Ectodermal cell (in vitro differentiated cells): ENCODE measurements around the gene FRMPD4.

Experiments
- H3K27ac ChIP-seq: 2 replicates; pipeline ENCODE4 v1.7.0; 2013; ENCODE audit warnings: mild to moderate bottlenecking, low read depth, low read length; ENCODE audit not compliant: insufficient read depth, poor library complexity, severe bottlenecking
- H3K27me3 ChIP-seq: 2 replicates; pipeline ENCODE4 v1.7.0; 2013; ENCODE audit warnings: mild to moderate bottlenecking, low read length; ENCODE audit not compliant: insufficient read depth, control insufficient read depth, poor library complexity, severe bottlenecking
- H3K36me3 ChIP-seq: one replicate; pipeline ENCODE4 v1.7.0; 2013; ENCODE audit warnings: low read length; ENCODE audit not compliant: control insufficient read depth, insufficient read depth
- H3K4me1 ChIP-seq: one replicate; pipeline ENCODE4 v1.7.0; 2013; ENCODE audit warnings: low read length; ENCODE audit not compliant: control insufficient read depth, insufficient read depth
- H3K4me3 ChIP-seq: 2 replicates; pipeline ENCODE4 v1.7.0; 2013; ENCODE audit warnings: low read depth, low read length, control low read depth; ENCODE audit not compliant: insufficient read depth
- H3K9me3 ChIP-seq: 2 replicates; pipeline ENCODE4 v1.7.0; 2013; ENCODE audit warnings: mild to moderate bottlenecking, low read length, moderate library complexity; ENCODE audit not compliant: control insufficient read depth
- WGBS, 2 experiments: methylation state at CpG; one replicate each; pipeline ENCODE4 v1.1.7; 2013; ENCODE audit warnings: missing lambda C conversion rate in 2 of 2; 5-methylcytosine and 5-hydroxymethylcytosine counted together

Gene FRMPD4

GRCh38 chrX:12700745-12701144, 562.5 kb downstream of the FRMPD4 start:
- Histone ChIP-seq H3K27ac (no peak overlapping the region), H3K4me3 (no peak overlapping the region), H3K9me3 (no peaks in the 10 kb centered on the region), H3K27me3 (no peaks in the 10 kb centered on the region), H3K4me1 (no peaks in the 10 kb centered on the region), H3K36me3 (no peaks in the 10 kb centered on the region)
- 86 to 91% methylated on average over 4 of the region's 4 CpGs for WGBS, 2 experiments

DNA sequence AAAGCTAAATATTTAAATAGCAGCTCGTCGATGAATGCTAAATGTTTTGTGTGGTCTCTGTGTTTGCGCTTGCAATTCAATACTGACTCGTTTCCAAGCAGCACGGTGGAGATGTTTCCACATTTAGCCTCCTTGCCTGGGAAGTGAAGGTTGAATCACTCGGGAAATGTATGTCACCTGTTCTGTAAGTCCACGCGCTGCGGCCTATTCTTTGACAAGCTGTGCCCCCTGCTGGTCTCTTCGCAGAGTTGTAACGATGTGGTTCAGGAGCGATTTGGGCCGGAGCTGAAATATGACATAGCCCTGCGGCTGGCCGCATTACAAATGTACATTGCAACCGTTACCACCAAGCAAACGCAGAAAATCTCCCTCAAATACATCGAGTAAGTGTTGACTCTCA, 563.4 kb downstream of the FRMPD4 start:
- WGBS, 2 experiments: 42 to 44% methylated on average over 18 of the region's 18 CpGs
- H3K27me3 ChIP-seq: no peaks in the 10 kb centered on the region
- no peak overlapping the region for H3K4me3 ChIP-seq
- no peak overlapping the region for H3K27ac ChIP-seq
- no peaks in the 10 kb centered on the region for H3K36me3 ChIP-seq
- no peaks in the 10 kb centered on the region for H3K9me3 ChIP-seq
- H3K4me1 ChIP-seq: no peaks in the 10 kb centered on the region

GRCh38 chrX:12702509-12703091, 564.3 kb downstream of the FRMPD4 start:
- 90 to 91% methylated on average over 3 of the region's 3 CpGs for WGBS, 2 experiments
- Histone ChIP-seq H3K27ac (no peak overlapping the region), H3K9me3 (no peaks in the 10 kb centered on the region), H3K4me3 (no peak overlapping the region), H3K27me3 (no peaks in the 10 kb centered on the region), H3K36me3 (no peaks in the 10 kb centered on the region), H3K4me1 (no peaks in the 10 kb centered on the region)

GRCh38 chrX:12704706-12705105, 566.4 kb downstream of the FRMPD4 start:
- Histone ChIP-seq H3K36me3 (no peaks in the 10 kb centered on the region), H3K9me3 (no peaks in the 10 kb centered on the region), H3K4me3 (no peak overlapping the region), H3K4me1 (no peaks in the 10 kb centered on the region), H3K27ac (no peak overlapping the region), H3K27me3 (no peaks in the 10 kb centered on the region)
- 88 to 92% methylated on average over 6 of the region's 7 CpGs for WGBS, 2 experiments

DNA sequence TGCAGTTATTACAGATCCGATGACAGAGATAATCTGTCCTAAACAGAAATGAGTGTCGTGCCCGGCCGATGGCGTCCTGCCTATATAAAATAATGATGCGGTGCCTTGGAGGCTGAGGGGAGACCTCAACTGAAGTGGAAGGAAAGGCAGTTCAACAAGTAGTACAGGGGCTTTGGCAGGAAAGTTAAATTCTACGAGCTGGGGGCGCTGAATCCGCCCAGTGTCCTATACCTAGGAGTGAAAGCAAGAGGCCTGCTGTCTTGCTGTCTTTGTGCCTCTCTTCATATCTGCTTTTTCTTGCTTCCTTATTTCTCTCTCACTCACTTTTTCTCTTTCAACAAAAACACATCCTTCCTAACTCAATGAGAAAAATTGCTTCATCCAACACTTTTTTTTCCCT, 570.8 kb downstream of the FRMPD4 start:
- H3K4me3 ChIP-seq: no peak overlapping the region
- H3K4me1 ChIP-seq: no peaks in the 10 kb centered on the region
- no peaks in the 10 kb centered on the region for H3K9me3 ChIP-seq
- no peak overlapping the region for H3K27ac ChIP-seq
- no peaks in the 10 kb centered on the region for H3K27me3 ChIP-seq
- 94 to 95% methylated on average over 9 of the region's 9 CpGs for WGBS, 2 experiments
- H3K36me3 ChIP-seq: no peaks in the 10 kb centered on the region

GRCh38 chrX:12711435-12712040, 573.3 kb downstream of the FRMPD4 start:
- H3K4me3 ChIP-seq: no peak overlapping the region
- H3K27ac ChIP-seq: no peak overlapping the region
- 100% methylated on average over 1 of the region's 4 CpGs; no CpG with 5 or more reads in 1 of the 2 experiments for whole genome bisulfite sequencing, 2 experiments
- H3K9me3 ChIP-seq: no peaks in the 10 kb centered on the region
- H3K27me3 ChIP-seq: no peaks in the 10 kb centered on the region
- H3K4me1 ChIP-seq: no peaks in the 10 kb centered on the region
- no peaks in the 10 kb centered on the region for H3K36me3 ChIP-seq

- no peaks in the 10 kb centered on the region for H3K36me3 ChIP-seq
- H3K4me3 ChIP-seq: no peak overlapping the region
- H3K9me3 ChIP-seq: no peaks in the 10 kb centered on the region
- no peaks in the 10 kb centered on the region for H3K4me1 ChIP-seq
- H3K27me3 ChIP-seq: no peaks in the 10 kb centered on the region
- WGBS, 2 experiments: 95% methylated on average over 15 of the region's 15 CpGs
- H3K27ac ChIP-seq: no peak overlapping the region
Observed at GRCh38 chrX:12716574-12716973, 578.3 kb downstream of the FRMPD4 start.

GRCh38 chrX:12719837-12720236, 581.6 kb downstream of the FRMPD4 start:
- no peak overlapping the region for H3K27ac ChIP-seq
- H3K9me3 ChIP-seq: no peaks in the 10 kb centered on the region

DNA sequence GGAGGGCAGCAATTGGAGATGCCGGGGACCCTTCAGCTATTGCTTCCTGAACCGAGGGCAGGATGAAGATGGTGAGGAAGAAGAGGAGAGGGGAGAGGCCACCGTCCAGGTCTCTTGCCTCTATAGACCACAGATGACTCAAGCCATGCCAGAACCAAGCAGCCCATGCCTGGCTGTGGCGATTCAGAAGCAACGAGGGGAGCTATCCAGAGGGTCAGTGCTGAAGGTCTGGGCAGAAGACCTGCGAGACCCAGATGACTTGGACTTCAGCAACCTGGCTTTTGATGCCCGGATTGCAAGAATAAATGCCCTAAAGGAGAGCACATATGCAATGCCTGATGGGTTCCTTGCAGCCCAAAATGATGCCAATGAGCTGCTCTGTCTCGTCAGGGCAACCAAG, 582.8 kb downstream of the FRMPD4 start:
- H3K4me3 ChIP-seq: no peak overlapping the region
- H3K36me3 ChIP-seq: no peaks in the 10 kb centered on the region
- H3K27me3 ChIP-seq: no peaks in the 10 kb centered on the region
- H3K4me1 ChIP-seq: no peaks in the 10 kb centered on the region
- H3K9me3 ChIP-seq: no peaks in the 10 kb centered on the region
- WGBS, 2 experiments: 67 to 70% methylated on average over 8 of the region's 8 CpGs
- no peak overlapping the region for H3K27ac ChIP-seq

More at GRCh38 chrX:12719837-12720236, 581.6 kb downstream of the FRMPD4 start:
- H3K4me3 ChIP-seq: no peak overlapping the region
- no peaks in the 10 kb centered on the region for H3K4me1 ChIP-seq
- no peaks in the 10 kb centered on the region for H3K27me3 ChIP-seq
- no peaks in the 10 kb centered on the region for H3K36me3 ChIP-seq

GRCh38 chrX:12722314-12722713, 584.0 kb downstream of the FRMPD4 start:
- H3K4me1 ChIP-seq: no peaks in the 10 kb centered on the region
- no peak overlapping the region for H3K4me3 ChIP-seq
- H3K36me3 ChIP-seq: no peaks in the 10 kb centered on the region
- H3K9me3 ChIP-seq: no peaks in the 10 kb centered on the region
- H3K27ac ChIP-seq: no peak overlapping the region
- no CpG with 5 or more reads among the region's 1 CpG for WGBS, 2 experiments
- H3K27me3 ChIP-seq: no peaks in the 10 kb centered on the region
